ENCODE results near the gene CST11.

- TF ChIP-seq, protein P1, sequence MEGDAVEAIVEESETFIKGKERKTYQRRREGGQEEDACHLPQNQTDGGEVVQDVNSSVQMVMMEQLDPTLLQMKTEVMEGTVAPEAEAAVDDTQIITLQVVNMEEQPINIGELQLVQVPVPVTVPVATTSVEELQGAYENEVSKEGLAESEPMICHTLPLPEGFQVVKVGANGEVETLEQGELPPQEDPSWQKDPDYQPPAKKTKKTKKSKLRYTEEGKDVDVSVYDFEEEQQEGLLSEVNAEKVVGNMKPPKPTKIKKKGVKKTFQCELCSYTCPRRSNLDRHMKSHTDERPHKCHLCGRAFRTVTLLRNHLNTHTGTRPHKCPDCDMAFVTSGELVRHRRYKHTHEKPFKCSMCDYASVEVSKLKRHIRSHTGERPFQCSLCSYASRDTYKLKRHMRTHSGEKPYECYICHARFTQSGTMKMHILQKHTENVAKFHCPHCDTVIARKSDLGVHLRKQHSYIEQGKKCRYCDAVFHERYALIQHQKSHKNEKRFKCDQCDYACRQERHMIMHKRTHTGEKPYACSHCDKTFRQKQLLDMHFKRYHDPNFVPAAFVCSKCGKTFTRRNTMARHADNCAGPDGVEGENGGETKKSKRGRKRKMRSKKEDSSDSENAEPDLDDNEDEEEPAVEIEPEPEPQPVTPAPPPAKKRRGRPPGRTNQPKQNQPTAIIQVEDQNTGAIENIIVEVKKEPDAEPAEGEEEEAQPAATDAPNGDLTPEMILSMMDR (IDR thresholded peaks at IDR 0.05; ENCODE audit: low read length), result no peak
- TF ChIP-seq EZH2phosphoT487 (IDR thresholded peaks at IDR 0.05; ENCODE audit: low read length) (no peak), EZH2 (optimal IDR thresholded peaks at IDR 0.05; ENCODE audit: low read depth, low read length) (no peak)
Observed at GRCh38 chr20:23454816-23455215, 2.1 kb upstream of the CST11 start.
